ENCODE measurements around the gene SNX33. TPM values are rescaled to one million over a fixed set of nuclear protein-coding genes. Genes with fewer than 3 reads are reported as not detected.
"Not testable (repeated sequence)": the region's sequence is repeated elsewhere in the genome, so short reads cannot be mapped to it uniquely, and the experiment has no call there.

The SNX33 gene
- total RNA-seq, 4 donors from 2014 or later: 4.9 to 6.7 (median 5.5) TPM

DNA sequence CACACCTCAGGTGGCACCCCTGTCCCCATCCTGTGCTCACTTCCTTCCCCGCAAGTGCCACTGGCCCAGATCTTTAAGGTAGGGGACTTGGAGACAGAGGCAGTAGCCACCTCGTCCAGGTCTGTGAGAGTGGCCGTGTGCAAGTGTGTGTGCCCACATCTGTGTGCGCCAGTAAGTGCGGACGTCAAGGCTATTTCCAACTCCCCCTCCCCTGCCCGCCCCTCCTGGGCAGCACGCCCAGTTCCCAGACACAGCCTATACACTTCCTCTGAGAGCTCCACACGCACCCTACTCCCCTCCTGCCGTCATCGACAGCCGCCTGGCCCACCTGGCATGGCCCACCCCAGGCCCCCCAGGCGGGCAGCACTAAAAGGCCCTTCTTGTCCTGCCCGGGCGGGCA, 61.7 kb downstream of the SNX33 start:
- H3K4me3 ChIP-seq: peak overlapping the region in 3 of 4 donors; percentile 9 to 42 (median 42)
- H3K27me3 ChIP-seq; in situ Hi-C loops (cut with MboI; ENCODE audit: low sequenced_read_pairs in 4 of 4); intact Hi-C loops (cut with DNase I; ENCODE audit: low total_unique reads); H3K36me3 ChIP-seq; H3K9me3 ChIP-seq: not testable (repeated sequence)
- peaks cover 15 to 31% of the 10 kb centered on the region in 2 donors for H3K4me1 ChIP-seq
- peak overlapping the region; percentile 70 to 78 (median 76) for H3K27ac ChIP-seq
- DNase-seq (peak in 1 of 2 donors; percentile 71), ATAC-seq (peak; percentile 11 to 12)
- peak; percentile 51 to 58 for TF ChIP-seq POLR2A (IDR thresholded peaks at IDR 0.05)

DNA sequence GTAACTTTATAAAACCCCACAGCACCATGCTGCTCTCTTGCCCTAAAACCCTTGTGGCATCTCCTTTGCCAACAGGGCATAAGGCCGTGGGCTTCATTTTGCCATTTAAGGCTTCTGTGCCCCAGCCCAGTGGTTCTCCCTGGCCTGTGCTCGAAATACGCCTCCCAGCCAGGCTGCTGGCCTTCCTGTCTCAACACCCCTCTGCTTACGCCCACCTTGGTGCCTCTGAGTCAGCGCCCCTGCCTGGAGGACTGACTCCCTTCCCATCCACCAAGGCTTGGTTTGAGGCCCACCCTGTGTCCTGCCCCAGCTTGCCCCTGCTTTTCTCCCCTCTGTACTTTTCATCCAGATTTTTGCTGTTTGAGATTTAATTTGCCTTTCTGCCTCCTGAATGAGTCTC, 63.2 kb downstream of the SNX33 start:
- peak overlapping the region in 1 of 4 donors; percentile 77 for H3K27ac ChIP-seq
- DNase-seq; ATAC-seq; intact Hi-C loops (cut with DNase I; ENCODE audit: low total_unique reads); in situ Hi-C loops (cut with MboI; ENCODE audit: low sequenced_read_pairs in 4 of 4); H3K36me3 ChIP-seq; H3K9me3 ChIP-seq; H3K27me3 ChIP-seq: not testable (repeated sequence)
- H3K4me1 ChIP-seq: peaks cover 11 to 29% of the 10 kb centered on the region in 2 donors
- H3K4me3 ChIP-seq: peak overlapping the region in 1 of 4 donors; percentile 42

DNA sequence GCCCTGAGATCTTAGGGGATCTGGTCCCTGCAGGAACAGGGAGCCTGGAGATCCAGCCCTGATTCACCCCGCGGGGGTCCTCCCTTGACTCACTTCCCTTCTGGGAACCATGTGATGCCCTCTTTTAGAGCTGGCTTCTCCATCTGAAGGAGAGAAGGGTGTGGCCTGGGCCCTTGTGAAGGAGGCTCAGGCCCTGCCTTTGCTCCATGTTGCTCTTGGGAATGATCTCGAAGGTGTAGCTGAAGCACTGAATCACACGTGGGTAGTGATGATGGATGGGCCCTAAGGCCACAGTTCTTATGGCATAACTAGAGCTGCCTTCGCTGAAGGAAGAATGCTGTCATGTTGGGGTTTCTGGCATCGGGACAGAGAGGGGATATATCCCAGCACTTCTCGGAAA, 63.8 kb downstream of the SNX33 start:
- H3K27me3 ChIP-seq; DNase-seq; H3K36me3 ChIP-seq; in situ Hi-C loops (cut with MboI; ENCODE audit: low sequenced_read_pairs in 4 of 4); ATAC-seq; intact Hi-C loops (cut with DNase I; ENCODE audit: low total_unique reads); H3K9me3 ChIP-seq: not testable (repeated sequence)
- Histone ChIP-seq H3K4me3 (peak overlapping the region; percentile 13 to 71 (median 22)), H3K27ac (peak overlapping the region; percentile 59 to 84 (median 74)), H3K4me1 (peaks cover 11 to 30% of the 10 kb centered on the region in 2 donors)

Other genes starting within 250 kb of the SNX33 start
- 10 to 100 TPM; 16.1 to 25.3 (median 21.0) TPM for gene SIN3A, start 196.2 kb upstream of the SNX33 start, total RNA-seq
- gene PTPN9, start 68.6 kb upstream of the SNX33 start, total RNA-seq: 1 to 10 TPM; 4.8 to 7.0 (median 6.2) TPM
- 10 to 100 TPM; 14.2 to 18.3 (median 15.9) TPM for gene SNUPN, start 22.2 kb upstream of the SNX33 start, total RNA-seq
- 100 to 1,000 TPM; 110 to 184 (median 153) TPM for gene IMP3, start 7.7 kb upstream of the SNX33 start, total RNA-seq
- gene CSPG4, start 64.9 kb downstream of the SNX33 start, total RNA-seq: 100 to 1,000 TPM in 2 of 4 donors, 10 to 100 TPM in 2; 38.2 to 145 (median 88.5) TPM
- gene UBE2Q2, start 195.5 kb downstream of the SNX33 start, total RNA-seq: 10 to 100 TPM; 15.9 to 25.5 (median 23.9) TPM